PC-9 (cell line): ENCODE data around the gene MORF4L2. TPM values are rescaled to one million over a fixed set of nuclear protein-coding genes. Genes with fewer than 3 reads are reported as not detected.

Experiments used
- BruUV-seq: library from RNA; stranded (reverse); fragments of 400-500 nt; replicated peaks from 2 replicates; lab custom pipeline; 2021; lab: Mats Ljungman, UMichigan
- CTCF ChIA-PET: fragments of 300-600 bp; sonication (Branson Sonifier 250); formaldehyde crosslinking; loops from one replicate; lab custom pipeline; 2022; ENCODE audit warnings: antibody characterized with exemption; lab: Charles Lee
- POLR2A ChIA-PET: fragments of 300-600 bp; sonication (Branson Sonifier 250); formaldehyde crosslinking; loops from one replicate; lab custom pipeline; 2022; ENCODE audit warnings: antibody characterized with exemption; ENCODE audit not compliant: unreplicated experiment; lab: Charles Lee
- DNase-seq, 2 experiments: peaks; one replicate each; pipeline versions ENCODE4 v3.0.0 to v3.0.0-alpha.2; 2015 to 2022; ENCODE audit warnings: mixed read lengths in 1 of 2
- H2AFZ ChIP-seq: fragments of 200-600 bp; sonication (generic); 2 replicates; pipeline ENCODE4 v1.8.1; 2017; ENCODE audit warnings: antibody characterized with exemption
- H3F3A ChIP-seq: fragments of 200-600 bp; sonication (generic); 2 replicates; pipeline ENCODE4 v1.8.1; 2017; ENCODE audit warnings: antibody characterized with exemption, mild to moderate bottlenecking, low read depth; ENCODE audit not compliant: insufficient read depth
- H3K27ac ChIP-seq: fragments of 200-600 bp; sonication (generic); 2 replicates; pipeline ENCODE4 v1.6.1; 2016; ENCODE audit warnings: mixed run types
- H3K27me3 ChIP-seq: fragments of 200-600 bp; sonication (generic); 2 replicates; pipeline ENCODE4 v1.6.1; 2016; ENCODE audit warnings: low read depth, mixed run types; ENCODE audit not compliant: insufficient read depth
- H3K36me3 ChIP-seq: fragments of 200-600 bp; sonication (generic); 2 replicates; pipeline ENCODE4 v1.6.1; 2016; ENCODE audit warnings: low read depth, mixed run types
- H3K4me1 ChIP-seq: fragments of 200-600 bp; sonication (generic); replicated peaks from 2 replicates; pipeline ENCODE4 v1.6.1; 2016; ENCODE audit warnings: mixed run types; ENCODE audit not compliant: insufficient read depth
- H3K4me2 ChIP-seq: fragments of 200-600 bp; sonication (generic); 2 replicates; pipeline ENCODE4 v1.6.1; 2017; ENCODE audit warnings: mixed run types
- H3K4me3 ChIP-seq: fragments of 200-600 bp; sonication (generic); 2 replicates; pipeline ENCODE4 v1.6.1; 2016; ENCODE audit warnings: mixed run types
- H3K79me2 ChIP-seq: fragments of 200-600 bp; sonication (generic); 2 replicates; pipeline ENCODE4 v1.6.1; 2017; ENCODE audit warnings: low read depth, mixed run types
- H3K9me2 ChIP-seq: fragments of 200-600 bp; sonication (generic); 2 replicates; pipeline ENCODE4 v1.8.1; 2017; ENCODE audit warnings: mild to moderate bottlenecking; ENCODE audit not compliant: insufficient read depth
- H3K9me3 ChIP-seq: fragments of 200-600 bp; sonication (generic); 2 replicates; pipeline ENCODE4 v1.8.1; 2016; ENCODE audit warnings: low read depth; ENCODE audit not compliant: insufficient read depth
- H4K20me1 ChIP-seq: fragments of 200-600 bp; sonication (generic); 2 replicates; pipeline ENCODE4 v1.8.1; 2017; ENCODE audit not compliant: insufficient read depth
- CTCF ChIP-seq: fragments of 200-600 bp; sonication (generic); conservative IDR thresholded peaks from 2 replicates; pipeline ENCODE4 v1.6.1; 2017; ENCODE audit warnings: mixed run types, antibody characterized with exemption, mild to moderate bottlenecking, moderate library complexity
- EZH2 ChIP-seq: fragments of 200-600 bp; sonication (generic); IDR thresholded peaks from 2 replicates; pipeline ENCODE4 v1.8.0; 2017; ENCODE audit warnings: antibody characterized with exemption, low read depth
- intact Hi-C: fragments of 100-400 bp; cut with micrococcal nuclease; formaldehyde crosslinking; loops from one replicate; pipeline ENCODE4 v1.10.0; 2022; ENCODE audit not compliant: unreplicated experiment
- total RNA-seq: library from RNA; stranded (reverse); gene quantifications from 2 replicates; pipeline ENCODE4 v1.2.3, GENCODE V29; 2021

Gene MORF4L2
- total RNA-seq, 1 experiment from 2014 or later = 385 TPM

- no peaks in the 10 kb centered on the region for H4K20me1 ChIP-seq
- H3K4me1 ChIP-seq = peaks cover 5% of the 10 kb centered on the region
- H3K4me2 ChIP-seq = no peak overlapping the region
- no peaks in the 10 kb centered on the region for H3K36me3 ChIP-seq
- BruUV-seq = no TSS peak
- POLR2A ChIA-PET = no interaction called here
- H3K9me3 ChIP-seq = no peaks in the 10 kb centered on the region
- H3F3A ChIP-seq = no peaks in the 10 kb centered on the region
- no peak for DNase-seq
- H3K27me3 ChIP-seq = no peaks in the 10 kb centered on the region
- H3K9me2 ChIP-seq = no peaks in the 10 kb centered on the region
- H3K27ac ChIP-seq = no peak overlapping the region
- H2AFZ ChIP-seq = no peak overlapping the region
- H3K79me2 ChIP-seq = no peaks in the 10 kb centered on the region
- intact Hi-C loops = no loop called here
- H3K4me3 ChIP-seq = no peak overlapping the region
- TF ChIP-seq CTCF (no peak), EZH2 (no peak)
- CTCF ChIA-PET = no interaction called here
Observed at GRCh38 chrX:103722505-103722904, 36.0 kb upstream of the MORF4L2 start.

- Histone ChIP-seq H3K4me1 (peaks cover 23% of the 10 kb centered on the region), H3K36me3 (no peaks in the 10 kb centered on the region), H3K27ac (no peak overlapping the region; the same call in 1 of the 2 replicates), H3K9me3 (no peaks in the 10 kb centered on the region), H2AFZ (no peak overlapping the region), H3K4me3 (no peak overlapping the region), H3K4me2 (no peak overlapping the region), H3K9me2 (no peaks in the 10 kb centered on the region), H4K20me1 (no peaks in the 10 kb centered on the region), H3F3A (peaks cover 4% of the 10 kb centered on the region; the same call in 1 of the 2 replicates), H3K27me3 (no peaks in the 10 kb centered on the region), H3K79me2 (no peaks in the 10 kb centered on the region)
- TF ChIP-seq CTCF = no peak
- no peak for TF ChIP-seq EZH2
- ChIA-PET CTCF (no interaction called here), POLR2A (no interaction called here)
- intact Hi-C loops = no loop called here
- no peak for DNase-seq
- BruUV-seq = no TSS peak
Observed at GRCh38 chrX:103718120-103718519, 31.6 kb upstream of the MORF4L2 start.

DNA sequence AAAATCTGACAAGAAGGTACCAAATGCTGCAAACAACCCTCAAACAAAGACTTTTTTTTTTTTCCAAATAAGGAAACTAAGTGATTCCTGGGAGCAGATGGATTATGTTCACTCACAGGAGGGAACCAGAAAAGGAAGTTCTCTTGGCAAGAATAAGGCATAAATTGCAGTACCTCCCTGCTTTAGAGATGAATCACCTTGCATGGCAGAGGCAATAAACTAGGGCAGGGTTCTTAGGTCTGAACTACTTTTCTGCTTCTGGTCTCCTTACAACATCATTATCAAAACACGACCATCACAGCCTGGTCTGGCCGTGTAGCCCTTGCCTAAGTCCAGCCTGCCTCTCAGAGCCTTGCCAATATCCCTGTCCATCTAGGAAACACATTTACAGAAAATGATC is 30.5 kb upstream of the MORF4L2 start:
- H3K4me2 ChIP-seq = peak overlapping the region; percentile 52
- intact Hi-C loops = no loop called here

More for the DNA sequence above, 30.5 kb upstream of the MORF4L2 start:
- DNase-seq = peak in 1 of 2 experiments; percentile 87
- Histone ChIP-seq H2AFZ (no peak overlapping the region), H3K9me3 (no peaks in the 10 kb centered on the region), H3K27me3 (no peaks in the 10 kb centered on the region), H3K9me2 (no peaks in the 10 kb centered on the region), H3K4me1 (peaks cover 23% of the 10 kb centered on the region), H3K36me3 (no peaks in the 10 kb centered on the region), H3K4me3 (no peak overlapping the region), H3K27ac (peak overlapping the region; percentile 70), H4K20me1 (no peaks in the 10 kb centered on the region), H3K79me2 (no peaks in the 10 kb centered on the region), H3F3A (peaks cover 4% of the 10 kb centered on the region; the same call in 1 of the 2 replicates)
- CTCF ChIA-PET = no interaction called here
- POLR2A ChIA-PET = no interaction called here
- BruUV-seq = no TSS peak
- TF ChIP-seq EZH2 (no peak), CTCF (no peak)
